IPS DF 6.9 (cell line): ENCODE results near the gene CCDC57.

Experiments used
- DNase-seq: peaks from one replicate; pipeline ENCODE4 v3.0.0-alpha.2; 2013; ENCODE audit warnings: low read depth, low spot score
- H3K27ac ChIP-seq: one replicate; pipeline ENCODE4 v1.5.1; 2013; ENCODE audit warnings: low read length, control low read depth
- H3K27me3 ChIP-seq: 2 replicates; pipeline ENCODE4 v1.6.1; 2013; ENCODE audit warnings: mild to moderate bottlenecking, low read length; ENCODE audit not compliant: control insufficient read depth, insufficient read depth
- H3K36me3 ChIP-seq: 2 replicates; pipeline ENCODE4 v1.6.1; 2013; ENCODE audit warnings: low read length; ENCODE audit not compliant: control insufficient read depth, insufficient read depth
- H3K4me1 ChIP-seq: 2 replicates; pipeline ENCODE4 v1.6.1; 2013; ENCODE audit warnings: low read length; ENCODE audit not compliant: control insufficient read depth, insufficient read depth
- H3K4me3 ChIP-seq: 2 replicates; pipeline ENCODE4 v1.5.1; 2013; ENCODE audit warnings: mild to moderate bottlenecking, low read length
- H3K9me3 ChIP-seq: 2 replicates; pipeline ENCODE4 v1.6.1; 2013; ENCODE audit warnings: low read length, inconsistent platforms; ENCODE audit not compliant: control insufficient read depth, insufficient read depth
- WGBS: extraction: QIAGEN DNeasy Blood & Tissue Kit; methylation state at CpG from one replicate; pipeline ENCODE4 v1.1.7; 2013; ENCODE audit warnings: mixed read lengths, missing lambda C conversion rate; ENCODE audit not compliant: insufficient read length, insufficient coverage; 5-methylcytosine and 5-hydroxymethylcytosine counted together

Gene CCDC57

GRCh38 chr17:82219753-82220709, 7.4 kb upstream of the CCDC57 start:
- H3K4me3 ChIP-seq: no peak overlapping the region
- no CpG with 5 or more reads among the region's 11 CpGs for WGBS
- H3K27me3 ChIP-seq: no peaks in the 10 kb centered on the region
- no peaks in the 10 kb centered on the region for H3K9me3 ChIP-seq
- no peak for DNase-seq
- no peaks in the 10 kb centered on the region for H3K36me3 ChIP-seq
- H3K27ac ChIP-seq: no peak overlapping the region
- no peaks in the 10 kb centered on the region; the same call in 1 of the 2 replicates for H3K4me1 ChIP-seq

- H3K4me1 ChIP-seq: no peaks in the 10 kb centered on the region; the same call in 1 of the 2 replicates
- H3K27ac ChIP-seq: no peak overlapping the region
- no peaks in the 10 kb centered on the region for H3K9me3 ChIP-seq
- no peak overlapping the region for H3K4me3 ChIP-seq
- no peak for DNase-seq
- no CpG with 5 or more reads among the region's 7 CpGs for WGBS
- H3K27me3 ChIP-seq: peaks cover 1% of the 10 kb centered on the region; the same call in 1 of the 2 replicates
- no peaks in the 10 kb centered on the region for H3K36me3 ChIP-seq
Observed at GRCh38 chr17:82219083-82219482, 6.4 kb upstream of the CCDC57 start.

- DNase-seq: no peak
- H3K4me1 ChIP-seq: peaks cover 1% of the 10 kb centered on the region; the same call in 1 of the 2 replicates
- H3K9me3 ChIP-seq: no peaks in the 10 kb centered on the region
- WGBS: no CpG with 5 or more reads among the region's 32 CpGs
- H3K36me3 ChIP-seq: no peaks in the 10 kb centered on the region
- no peak overlapping the region for H3K4me3 ChIP-seq
- H3K27ac ChIP-seq: no peak overlapping the region
- peaks cover 4% of the 10 kb centered on the region; the same call in 1 of the 2 replicates for H3K27me3 ChIP-seq
Observed at GRCh38 chr17:82218349-82219075, 5.9 kb upstream of the CCDC57 start.

- Histone ChIP-seq H3K9me3 (no peaks in the 10 kb centered on the region), H3K36me3 (no peaks in the 10 kb centered on the region), H3K27ac (no peak overlapping the region), H3K4me1 (peaks cover 2% of the 10 kb centered on the region; the same call in 1 of the 2 replicates), H3K4me3 (no peak overlapping the region), H3K27me3 (peaks cover 6% of the 10 kb centered on the region; the same call in 1 of the 2 replicates)
- DNase-seq: no peak
- WGBS: no CpG with 5 or more reads among the region's 21 CpGs
Observed at GRCh38 chr17:82217530-82218204, 5.0 kb upstream of the CCDC57 start.

- Histone ChIP-seq H3K27ac (no peak overlapping the region), H3K4me1 (peaks cover 2% of the 10 kb centered on the region; the same call in 1 of the 2 replicates), H3K36me3 (no peaks in the 10 kb centered on the region), H3K27me3 (peaks cover 6% of the 10 kb centered on the region; the same call in 1 of the 2 replicates), H3K4me3 (no peak overlapping the region), H3K9me3 (no peaks in the 10 kb centered on the region)
- no peak for DNase-seq
- no CpG with 5 or more reads among the region's 12 CpGs for WGBS
Observed at GRCh38 chr17:82217120-82217529, 4.5 kb upstream of the CCDC57 start.

GRCh38 chr17:82216301-82217119, 3.9 kb upstream of the CCDC57 start:
- Histone ChIP-seq H3K4me3 (no peak overlapping the region), H3K9me3 (no peaks in the 10 kb centered on the region), H3K27me3 (peaks cover 6% of the 10 kb centered on the region; the same call in 1 of the 2 replicates), H3K4me1 (peaks cover 2% of the 10 kb centered on the region; the same call in 1 of the 2 replicates), H3K36me3 (no peaks in the 10 kb centered on the region), H3K27ac (no peak overlapping the region)
- WGBS: no CpG with 5 or more reads among the region's 17 CpGs
- no peak for DNase-seq

GRCh38 chr17:82215972-82216300, 3.3 kb upstream of the CCDC57 start:
- WGBS: no CpG with 5 or more reads among the region's 12 CpGs
- no peak overlapping the region for H3K27ac ChIP-seq
- peaks cover 6% of the 10 kb centered on the region; the same call in 1 of the 2 replicates for H3K27me3 ChIP-seq
- no peak overlapping the region for H3K4me3 ChIP-seq
- no peaks in the 10 kb centered on the region for H3K36me3 ChIP-seq
- no peak for DNase-seq
- H3K9me3 ChIP-seq: no peaks in the 10 kb centered on the region
- H3K4me1 ChIP-seq: peaks cover 2% of the 10 kb centered on the region; the same call in 1 of the 2 replicates

- Histone ChIP-seq H3K36me3 (no peaks in the 10 kb centered on the region), H3K4me1 (peaks cover 2% of the 10 kb centered on the region; the same call in 1 of the 2 replicates), H3K27ac (no peak overlapping the region), H3K27me3 (peaks cover 6% of the 10 kb centered on the region; the same call in 1 of the 2 replicates), H3K4me3 (no peak overlapping the region), H3K9me3 (no peaks in the 10 kb centered on the region)
- no peak for DNase-seq
- no CpG with 5 or more reads among the region's 25 CpGs for WGBS
Observed at GRCh38 chr17:82215095-82215971, 2.7 kb upstream of the CCDC57 start.
